ENCODE data around the gene KATNB1.

KATNB1 gene

DNA sequence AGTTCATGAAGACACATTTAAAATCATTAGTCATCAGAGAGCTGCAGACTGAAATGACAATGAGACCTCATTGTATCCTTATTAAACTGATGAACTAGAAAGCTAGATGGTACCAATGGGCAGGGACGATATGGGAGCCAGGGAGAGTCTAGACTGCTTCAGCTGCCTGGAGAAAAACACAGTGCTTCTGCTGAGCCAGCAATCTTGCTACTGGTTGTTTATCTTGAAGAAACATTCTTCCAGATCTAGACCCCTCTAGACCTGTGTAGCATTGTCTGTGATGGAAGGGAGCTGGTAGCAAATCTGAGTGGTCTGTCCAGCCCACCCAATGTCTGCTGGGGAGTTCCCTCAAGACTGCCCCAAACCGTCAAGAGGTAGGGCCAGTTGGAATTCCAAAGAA, 42.9 kb upstream of the KATNB1 start:
- DNase-seq (ENCODE audit: insufficient read length, low spot score) (no peak), FAIRE-seq (no peak)
- no peak for TF ChIP-seq TAF1 (IDR thresholded peaks at IDR 0.05; ENCODE audit: low read depth, low read length)

DNA sequence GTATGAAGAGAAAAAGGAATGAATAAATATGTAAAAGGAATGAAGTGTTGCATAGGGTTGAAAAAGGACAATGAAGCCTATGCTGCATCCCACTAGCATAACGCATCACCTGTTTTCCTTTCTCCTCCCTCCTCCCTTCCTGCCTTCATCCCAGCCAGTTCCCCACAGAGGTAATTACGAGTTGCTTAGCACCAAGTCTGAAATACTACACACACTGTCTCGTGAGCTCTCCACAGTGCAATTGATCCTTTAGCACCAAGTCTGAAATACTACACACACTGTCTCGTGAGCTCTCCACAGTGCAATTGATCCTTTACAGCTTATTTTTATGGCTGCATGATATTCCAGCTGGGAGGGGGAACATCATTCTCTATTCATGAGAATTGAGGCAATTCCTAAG, 42.0 kb upstream of the KATNB1 start:
- TF ChIP-seq POU2F2 (IDR thresholded peaks at IDR 0.05; ENCODE audit: low read depth, low read length) (no peak), SPI1 (IDR thresholded peaks at IDR 0.05; ENCODE audit: low read depth, low read length) (no peak), TAF1 (IDR thresholded peaks at IDR 0.05; ENCODE audit: low read depth, low read length) (no peak), POLR2A (IDR thresholded peaks at IDR 0.05; ENCODE audit: low read depth, low read length) (no peak), POLR2AphosphoS5 (IDR thresholded peaks at IDR 0.05; ENCODE audit: low read depth, low read length) (no peak), PAX5 (IDR thresholded peaks at IDR 0.05; ENCODE audit: insufficient read depth, low read length, severe bottlenecking) (no peak)
- FAIRE-seq = no peak
- DNase-seq (ENCODE audit: insufficient read length, low spot score) = no peak

DNA sequence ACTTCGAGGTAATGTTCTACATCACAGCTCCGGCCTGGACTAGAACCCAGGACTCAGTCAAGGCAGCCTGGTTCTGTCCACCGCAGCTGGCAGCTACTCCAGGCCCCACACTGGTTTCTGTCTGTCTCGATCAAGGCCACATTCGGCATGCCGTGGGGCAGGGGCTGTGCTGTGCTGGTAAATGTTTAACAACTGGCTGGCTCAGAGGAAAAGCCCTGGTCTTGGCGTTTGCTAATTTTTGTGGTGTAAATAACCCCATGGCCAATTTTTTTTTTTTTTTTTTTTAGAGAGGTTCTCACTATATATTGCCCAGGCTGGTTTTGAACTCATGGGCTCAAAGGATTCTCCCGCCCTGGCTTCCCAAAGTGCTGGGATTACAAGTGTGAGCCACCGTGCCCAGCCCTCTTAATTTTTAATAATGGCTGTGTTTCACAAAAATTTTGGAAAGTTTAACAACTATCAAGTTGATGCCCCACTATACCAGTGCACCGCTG, 41.3 kb upstream of the KATNB1 start:
- DNase-seq (ENCODE audit: insufficient read length, low spot score) = no peak
- FAIRE-seq = no peak
- TF ChIP-seq POU2F2 (IDR thresholded peaks at IDR 0.05; ENCODE audit: low read depth, low read length) (no peak), PAX5 (IDR thresholded peaks at IDR 0.05; ENCODE audit: insufficient read depth, low read length, severe bottlenecking) (no peak), POLR2A (IDR thresholded peaks at IDR 0.05; ENCODE audit: low read depth, low read length) (no peak), SPI1 (IDR thresholded peaks at IDR 0.05; ENCODE audit: low read depth, low read length) (no peak)

DNA sequence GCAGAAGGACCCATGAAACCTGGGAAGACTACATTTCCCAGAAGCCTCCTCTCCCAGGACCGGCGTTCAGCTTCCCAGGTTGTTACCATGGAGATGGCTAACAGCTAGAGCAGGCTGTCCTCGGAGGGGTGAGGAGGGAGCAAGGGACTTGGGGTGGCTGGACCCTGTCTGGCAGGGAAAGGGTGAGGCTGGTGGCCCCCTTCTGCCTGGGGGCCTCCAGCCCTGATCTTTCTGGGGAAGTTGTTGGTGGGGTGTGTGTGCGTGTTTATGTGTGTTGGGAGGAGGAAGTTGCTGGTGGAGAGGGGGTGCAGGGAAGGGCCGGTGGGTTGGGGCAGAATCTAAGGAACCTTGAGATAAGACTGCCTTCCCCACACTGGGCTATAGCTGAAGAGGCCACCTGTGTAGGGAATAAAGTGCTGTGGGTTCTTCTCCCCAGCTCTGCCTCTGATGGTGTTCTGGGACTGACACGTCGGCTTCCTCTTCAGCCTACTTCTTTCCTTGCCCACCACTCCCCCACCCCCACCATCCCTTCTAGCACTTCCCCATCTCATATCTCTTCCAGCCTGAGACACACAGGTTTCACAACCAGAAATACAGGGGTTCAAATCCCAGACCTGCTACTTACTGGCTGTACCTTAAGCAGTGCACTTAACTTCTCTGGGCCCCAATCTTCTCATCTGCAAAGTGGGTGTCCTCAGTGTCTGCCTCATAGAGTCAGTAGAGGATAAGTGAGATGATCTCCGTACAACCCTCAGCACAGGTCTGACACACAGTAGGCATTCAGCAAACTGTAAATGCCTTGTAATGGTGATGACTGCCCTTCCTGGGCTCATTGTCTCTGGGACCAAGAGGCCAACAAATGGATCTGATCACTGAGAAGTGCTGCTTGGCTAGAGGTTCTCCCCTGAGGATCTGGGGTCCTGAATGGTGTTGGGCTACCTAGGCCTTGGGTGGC, 40.6 kb upstream of the KATNB1 start, which contains the start of gene DRC7:
TSS of gene DRC7 (plus strand) at position 82 of the 955 bp plus-strand sequence. CDS start 3,144 bp downstream, outside the sequence.
- DNase-seq (ENCODE audit: insufficient read length, low spot score) (peak; percentile 63), FAIRE-seq (peak; percentile 91)
- TF ChIP-seq SPI1 (IDR thresholded peaks at IDR 0.05; ENCODE audit: low read depth, low read length) (no peak), POLR2A (IDR thresholded peaks at IDR 0.05; ENCODE audit: low read depth, low read length) (no peak), POLR2AphosphoS5 (IDR thresholded peaks at IDR 0.05; ENCODE audit: low read depth, low read length) (no peak), PAX5 (IDR thresholded peaks at IDR 0.05; ENCODE audit: insufficient read depth, low read length, severe bottlenecking) (no peak)

DNA sequence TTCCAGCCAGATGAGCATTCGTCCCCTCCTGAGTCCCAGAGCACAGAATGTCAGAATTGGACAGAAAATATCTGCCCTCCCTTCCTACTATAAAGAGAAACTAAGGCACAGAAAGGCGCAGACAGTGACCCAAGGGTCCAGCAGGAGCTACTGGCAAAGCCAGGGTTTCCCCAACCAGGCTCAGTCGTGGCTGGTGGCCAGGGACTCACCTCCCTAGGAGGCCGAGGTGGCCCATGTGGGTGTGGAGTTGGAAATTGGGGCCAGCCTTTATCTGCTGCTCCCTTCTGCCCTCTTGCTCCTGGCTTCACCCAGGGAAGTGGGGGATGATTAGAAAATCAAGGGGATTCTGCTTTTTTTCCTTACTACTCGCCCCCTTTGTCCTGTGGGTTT, 39.9 kb upstream of the KATNB1 start:
- FAIRE-seq = no peak
- DNase-seq (ENCODE audit: insufficient read length, low spot score) = no peak
- TF ChIP-seq POLR2A (IDR thresholded peaks at IDR 0.05; ENCODE audit: low read depth, low read length) = no peak
- TF ChIP-seq SPI1 (IDR thresholded peaks at IDR 0.05; ENCODE audit: low read depth, low read length) = no peak
- no peak for TF ChIP-seq TAF1 (IDR thresholded peaks at IDR 0.05; ENCODE audit: low read depth, low read length)
- no peak for TF ChIP-seq POU2F2 (IDR thresholded peaks at IDR 0.05; ENCODE audit: low read depth, low read length)
- no peak for TF ChIP-seq POLR2AphosphoS5 (IDR thresholded peaks at IDR 0.05; ENCODE audit: low read depth, low read length)
- TF ChIP-seq PAX5 (IDR thresholded peaks at IDR 0.05; ENCODE audit: insufficient read depth, low read length, severe bottlenecking) = no peak

DNA sequence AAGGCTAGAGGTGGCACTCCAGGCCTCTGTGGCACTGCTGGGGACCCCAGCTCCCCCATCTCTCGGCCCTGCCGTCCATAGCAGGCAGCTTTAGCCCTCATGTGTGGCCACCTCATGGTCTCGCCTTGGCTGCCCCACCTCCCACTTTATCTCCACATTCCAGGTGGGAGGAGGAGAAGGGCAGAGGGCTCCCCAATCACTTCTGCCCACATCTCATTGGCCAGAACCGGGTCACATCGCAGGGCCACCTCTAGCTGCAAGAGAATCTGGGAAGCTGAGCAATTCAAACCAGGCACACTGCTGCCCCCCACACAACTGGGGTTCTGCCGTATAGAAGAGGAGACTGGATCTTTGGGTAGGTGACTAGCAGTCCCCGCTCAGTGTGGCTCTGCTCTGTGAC, 39.3 kb upstream of the KATNB1 start:
- no peak for FAIRE-seq

DNA sequence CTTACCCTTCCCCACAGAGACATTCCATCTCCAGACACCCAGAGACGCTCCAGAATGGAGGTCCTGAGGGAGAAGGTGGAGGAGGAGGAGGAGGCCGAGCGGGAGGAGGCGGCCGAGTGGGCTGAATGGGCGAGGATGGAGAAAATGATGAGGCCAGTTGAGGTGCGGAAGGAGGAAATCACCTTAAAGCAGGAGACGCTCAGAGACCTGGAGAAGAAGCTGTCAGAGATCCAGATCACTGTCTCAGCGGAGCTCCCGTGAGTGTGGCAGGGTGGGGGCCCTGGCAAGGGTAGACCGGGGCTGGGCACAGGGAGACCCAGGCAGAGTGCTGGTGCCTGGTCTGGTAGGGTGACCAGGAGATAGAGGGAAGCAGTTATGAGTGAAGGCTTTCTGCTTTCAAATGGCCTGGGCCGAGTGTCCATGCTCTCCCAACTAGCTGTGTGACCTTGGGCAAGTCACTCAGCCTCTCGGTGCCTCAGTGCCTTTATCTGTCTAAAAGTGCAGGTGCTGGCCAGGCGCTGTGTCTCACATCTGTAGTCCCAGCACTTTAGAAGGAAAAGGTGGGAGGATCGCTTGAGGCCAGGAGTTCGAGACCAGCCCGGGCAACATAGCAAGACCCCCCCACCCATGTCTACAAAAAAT, 37.6 kb upstream of the KATNB1 start:
- no peak for DNase-seq (ENCODE audit: insufficient read length, low spot score)
- TF ChIP-seq PAX5 (IDR thresholded peaks at IDR 0.05; ENCODE audit: insufficient read depth, low read length, severe bottlenecking) (no peak), POLR2A (IDR thresholded peaks at IDR 0.05; ENCODE audit: low read depth, low read length) (no peak), SPI1 (IDR thresholded peaks at IDR 0.05; ENCODE audit: low read depth, low read length) (no peak), TAF1 (IDR thresholded peaks at IDR 0.05; ENCODE audit: low read depth, low read length) (no peak), POU2F2 (IDR thresholded peaks at IDR 0.05; ENCODE audit: low read depth, low read length) (no peak)
- no peak for FAIRE-seq

More for the DNA sequence above, 39.3 kb upstream of the KATNB1 start:
- TF ChIP-seq SPI1 (IDR thresholded peaks at IDR 0.05; ENCODE audit: low read depth, low read length) (no peak), POU2F2 (IDR thresholded peaks at IDR 0.05; ENCODE audit: low read depth, low read length) (no peak), TAF1 (IDR thresholded peaks at IDR 0.05; ENCODE audit: low read depth, low read length) (no peak), PAX5 (IDR thresholded peaks at IDR 0.05; ENCODE audit: insufficient read depth, low read length, severe bottlenecking) (no peak)
- DNase-seq (ENCODE audit: insufficient read length, low spot score) = no peak

DNA sequence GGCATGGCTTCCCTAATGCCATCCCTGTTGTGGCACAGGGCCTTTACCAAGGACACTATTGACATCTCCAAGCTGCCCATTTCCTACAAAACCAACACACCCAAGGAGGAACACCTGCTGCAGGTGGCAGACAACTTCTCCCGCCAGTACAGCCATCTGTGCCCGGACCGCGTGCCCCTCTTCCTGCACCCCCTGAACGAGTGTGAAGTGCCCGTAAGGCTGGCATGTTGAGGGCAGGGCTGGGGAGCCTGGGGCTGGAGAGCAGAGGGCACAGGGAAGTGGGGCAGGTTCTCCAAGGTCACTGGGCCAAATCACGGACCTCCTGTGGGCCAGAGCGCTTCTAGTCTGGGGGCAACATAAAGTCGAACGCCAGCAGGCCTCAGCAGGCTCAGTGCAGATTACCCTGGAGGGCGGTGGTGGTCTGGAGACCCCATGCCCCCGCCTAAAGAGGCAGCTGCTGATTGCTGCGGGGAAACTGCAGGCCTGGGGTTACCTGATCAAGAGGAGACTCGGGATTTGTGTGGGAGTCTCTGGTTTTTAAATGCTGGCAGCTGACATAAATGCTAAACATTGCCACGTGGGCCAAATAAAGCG, 36.7 kb upstream of the KATNB1 start:
- FAIRE-seq (no peak), DNase-seq (ENCODE audit: insufficient read length, low spot score) (no peak)
- TF ChIP-seq PAX5 (IDR thresholded peaks at IDR 0.05; ENCODE audit: insufficient read depth, low read length, severe bottlenecking) (no peak), SPI1 (IDR thresholded peaks at IDR 0.05; ENCODE audit: low read depth, low read length) (no peak), POLR2A (IDR thresholded peaks at IDR 0.05; ENCODE audit: low read depth, low read length) (no peak), TAF1 (IDR thresholded peaks at IDR 0.05; ENCODE audit: low read depth, low read length) (no peak), POLR2AphosphoS5 (IDR thresholded peaks at IDR 0.05; ENCODE audit: low read depth, low read length) (no peak), POU2F2 (IDR thresholded peaks at IDR 0.05; ENCODE audit: low read depth, low read length) (no peak)

DNA sequence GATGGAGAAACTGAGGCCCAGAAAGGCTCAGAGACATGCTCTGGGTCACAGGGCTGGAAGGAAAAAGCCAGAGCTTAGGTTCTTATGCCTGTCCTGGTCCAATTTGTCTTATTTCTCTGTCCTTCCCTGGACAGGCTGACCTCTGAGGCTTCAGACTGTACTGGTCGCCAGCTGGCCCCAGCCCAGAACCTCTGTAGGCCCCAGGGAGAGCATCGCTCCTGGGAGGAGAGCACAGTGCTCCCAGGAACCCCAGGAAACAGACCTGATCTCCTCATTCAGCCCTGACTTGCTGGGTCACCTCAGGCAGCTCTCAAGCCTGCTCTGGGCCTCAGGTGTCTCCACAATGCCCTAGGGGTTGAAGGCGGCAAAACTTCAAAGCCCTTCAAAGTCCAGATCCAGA, 36.1 kb upstream of the KATNB1 start:
- no peak for DNase-seq (ENCODE audit: insufficient read length, low spot score)
- TF ChIP-seq POLR2A (IDR thresholded peaks at IDR 0.05; ENCODE audit: low read depth, low read length) = no peak
- no peak for TF ChIP-seq POLR2AphosphoS5 (IDR thresholded peaks at IDR 0.05; ENCODE audit: low read depth, low read length)
- no peak for TF ChIP-seq POU2F2 (IDR thresholded peaks at IDR 0.05; ENCODE audit: low read depth, low read length)
- no peak for TF ChIP-seq SPI1 (IDR thresholded peaks at IDR 0.05; ENCODE audit: low read depth, low read length)
- no peak for TF ChIP-seq TAF1 (IDR thresholded peaks at IDR 0.05; ENCODE audit: low read depth, low read length)
- TF ChIP-seq PAX5 (IDR thresholded peaks at IDR 0.05; ENCODE audit: insufficient read depth, low read length, severe bottlenecking) = no peak
- no peak for FAIRE-seq

All from GM12891 (cell line).